ENCODE results near the gene SYNJ2. TPM values are rescaled to one million over a fixed set of nuclear protein-coding genes. Genes with fewer than 3 reads are reported as not detected.

SYNJ2 gene
- total RNA-seq, 4 donors from 2014 or later: 2.6 to 7.5 (median 5.5) TPM

DNA sequence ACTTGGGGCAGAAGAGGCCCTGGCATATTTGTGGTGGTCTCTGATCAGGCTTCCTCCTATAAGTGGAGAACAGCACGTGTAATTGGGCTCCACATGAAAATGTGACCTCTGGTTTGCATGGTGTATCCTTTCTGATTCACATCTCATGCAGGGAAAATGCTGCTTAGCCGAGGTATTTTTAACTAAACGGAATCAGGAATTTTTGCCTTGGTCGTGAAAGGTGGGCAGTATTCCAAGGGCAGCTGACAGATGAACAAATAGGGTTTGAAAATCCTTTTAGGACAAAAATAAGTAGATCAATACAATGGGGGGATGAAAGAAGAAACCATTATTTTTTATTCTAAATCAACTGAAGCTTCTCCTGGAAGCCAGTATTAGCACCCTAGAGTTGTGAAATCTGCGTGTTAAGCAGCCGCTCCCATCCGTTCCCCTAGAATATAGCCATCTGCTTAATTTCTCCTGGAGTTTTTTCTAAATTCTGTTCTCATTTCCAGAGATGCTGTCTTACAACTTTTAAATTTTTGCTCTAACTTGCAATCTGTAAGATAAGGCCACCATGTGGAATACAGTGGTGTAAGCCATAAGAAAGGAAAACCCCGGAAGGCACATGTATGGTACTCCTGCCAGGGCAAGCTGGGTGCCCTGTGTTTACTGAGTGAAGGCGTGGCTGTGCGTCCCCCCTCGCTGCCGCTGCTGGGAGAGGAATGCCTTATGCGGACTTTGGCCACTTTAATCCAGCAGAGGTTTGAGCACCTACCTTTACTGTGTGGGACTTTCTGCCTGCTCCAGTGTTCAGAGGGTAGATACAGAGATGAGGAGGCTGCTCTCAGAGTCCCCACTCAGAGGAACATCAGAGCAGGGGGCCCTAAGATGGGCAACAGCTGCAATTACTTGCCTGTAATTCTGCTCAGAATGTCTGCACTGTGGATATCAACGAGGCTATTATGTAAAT, 52.4 kb downstream of the SYNJ2 start:
- intact Hi-C loops (cut with DNase I; ENCODE audit: low total_unique reads): no loop called here
- peak in 1 of 2 donors; percentile 72 for DNase-seq (ENCODE audit: low spot score in 2 of 2)
- no peak overlapping the region for H3K4me3 ChIP-seq (ENCODE audit: low read depth, poor library complexity, severe bottlenecking)
- TF ChIP-seq CTCF (IDR thresholded peaks at IDR 0.05) (no peak), POLR2A (IDR thresholded peaks at IDR 0.05) (no peak)
- 74 to 79% methylated on average over 14 of the region's 14 CpGs for WGBS, 2 donors

DNA sequence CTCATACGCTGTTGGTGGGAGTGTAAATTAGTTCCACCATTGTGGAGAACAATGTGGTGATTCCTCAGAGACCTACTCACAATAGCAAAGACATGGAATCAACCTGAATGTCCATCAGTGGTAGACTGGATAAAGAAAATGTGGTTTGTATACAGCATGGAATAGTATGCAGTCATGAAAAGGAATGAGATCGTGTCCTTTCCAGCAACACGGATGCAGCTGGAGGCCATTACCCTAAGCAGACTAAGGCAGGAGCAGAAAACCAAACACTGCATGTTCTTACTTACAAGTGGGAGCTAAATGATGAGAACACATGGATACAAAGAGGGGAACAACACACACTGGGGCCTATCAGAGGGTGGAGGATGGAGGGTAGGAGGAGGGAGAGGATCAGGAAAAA, 54.6 kb downstream of the SYNJ2 start:
- peak in 1 of 2 donors; percentile 13 for DNase-seq (ENCODE audit: low spot score in 2 of 2)
- 79 to 95% methylated on average over 3 of the region's 3 CpGs for WGBS, 2 donors
- no peak overlapping the region for H3K4me3 ChIP-seq (ENCODE audit: low read depth, poor library complexity, severe bottlenecking)
- TF ChIP-seq CTCF (IDR thresholded peaks at IDR 0.05) (no peak), POLR2A (IDR thresholded peaks at IDR 0.05) (no peak)
- intact Hi-C loops (cut with DNase I; ENCODE audit: low total_unique reads): no loop called here

- WGBS, 2 donors: 98 to 99% methylated on average over 12 of the region's 12 CpGs
- intact Hi-C loops (cut with DNase I; ENCODE audit: low total_unique reads): no loop called here
- no peak overlapping the region for H3K4me3 ChIP-seq (ENCODE audit: low read depth, poor library complexity, severe bottlenecking)
- DNase-seq (ENCODE audit: low spot score in 2 of 2): peak in 1 of 2 donors; percentile 67
- TF ChIP-seq CTCF (IDR thresholded peaks at IDR 0.05) (no peak), POLR2A (IDR thresholded peaks at IDR 0.05) (no peak)
Measured at GRCh38 chr6:158037021-158037420, 55.4 kb downstream of the SYNJ2 start.

- no peak for TF ChIP-seq CTCF (IDR thresholded peaks at IDR 0.05)
- no peak for TF ChIP-seq POLR2A (IDR thresholded peaks at IDR 0.05)
- intact Hi-C loops (cut with DNase I; ENCODE audit: low total_unique reads): no loop called here
- no peak overlapping the region for H3K4me3 ChIP-seq (ENCODE audit: low read depth, poor library complexity, severe bottlenecking)
- 96 to 99% methylated on average over 9 to 10 of the region's 10 CpGs for WGBS, 2 donors
- peak in 1 of 2 donors; percentile 52 for DNase-seq (ENCODE audit: low spot score in 2 of 2)
Measured at GRCh38 chr6:158037771-158038170, 56.1 kb downstream of the SYNJ2 start.

DNA sequence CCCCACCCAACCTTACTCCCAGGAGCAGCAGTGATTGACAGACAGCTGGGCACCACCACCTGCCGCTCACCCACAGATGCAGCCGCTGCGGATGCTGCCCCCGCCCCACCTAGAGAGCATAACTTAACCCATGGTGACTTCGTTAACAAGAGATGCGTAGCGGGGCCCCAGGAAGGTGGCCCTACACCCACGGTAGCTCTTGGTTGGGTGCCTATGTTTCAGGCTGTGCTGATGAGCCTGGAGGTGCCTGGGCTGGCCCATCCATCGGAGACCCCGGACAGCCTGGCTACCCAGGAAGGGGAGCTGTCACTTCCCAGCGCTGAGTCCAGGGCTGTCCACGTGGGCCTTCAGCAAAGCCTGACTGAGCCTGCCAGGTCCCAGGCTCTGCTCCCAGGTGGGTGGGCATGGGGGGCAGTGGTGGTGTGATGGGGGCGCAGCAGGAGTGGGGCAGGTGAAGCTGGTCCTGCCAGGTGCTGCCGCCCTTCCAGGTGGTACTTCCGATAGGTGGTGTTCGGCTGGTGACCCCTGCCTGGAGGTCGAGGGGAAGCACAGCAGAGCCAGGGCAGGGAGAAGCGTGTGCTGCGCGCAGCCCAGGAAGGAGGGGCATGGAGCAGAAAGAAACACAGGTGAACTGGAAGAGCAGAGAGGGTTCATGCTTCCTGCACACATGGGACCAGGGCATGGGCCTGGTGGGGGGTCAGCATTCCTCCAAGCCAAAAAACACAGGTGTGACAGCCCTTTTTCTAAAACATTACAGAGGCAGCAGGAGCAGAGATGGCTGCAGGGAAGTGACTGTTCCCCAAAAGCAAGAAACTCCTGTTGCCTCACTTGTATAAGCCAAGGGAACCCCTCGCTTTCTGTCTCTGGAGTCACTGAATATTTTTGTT, 56.9 kb downstream of the SYNJ2 start:
- H3K4me3 ChIP-seq (ENCODE audit: low read depth, poor library complexity, severe bottlenecking): no peak overlapping the region
- intact Hi-C loops (cut with DNase I; ENCODE audit: low total_unique reads): no loop called here
- TF ChIP-seq POLR2A (IDR thresholded peaks at IDR 0.05) (no peak), CTCF (IDR thresholded peaks at IDR 0.05) (no peak)
- peak in 1 of 2 donors; percentile 80 for DNase-seq (ENCODE audit: low spot score in 2 of 2)
- WGBS, 2 donors: 93 to 94% methylated on average over 20 to 21 of the region's 21 CpGs
